GOT3 (cell line): ENCODE measurements around the gene STAC3.

ENCODE experiments used
- DNase-seq: peaks from one replicate; lab custom pipeline; 2025; ENCODE audit warnings: mixed read lengths; lab: John Stamatoyannopoulos, UW

STAC3 gene

DNA sequence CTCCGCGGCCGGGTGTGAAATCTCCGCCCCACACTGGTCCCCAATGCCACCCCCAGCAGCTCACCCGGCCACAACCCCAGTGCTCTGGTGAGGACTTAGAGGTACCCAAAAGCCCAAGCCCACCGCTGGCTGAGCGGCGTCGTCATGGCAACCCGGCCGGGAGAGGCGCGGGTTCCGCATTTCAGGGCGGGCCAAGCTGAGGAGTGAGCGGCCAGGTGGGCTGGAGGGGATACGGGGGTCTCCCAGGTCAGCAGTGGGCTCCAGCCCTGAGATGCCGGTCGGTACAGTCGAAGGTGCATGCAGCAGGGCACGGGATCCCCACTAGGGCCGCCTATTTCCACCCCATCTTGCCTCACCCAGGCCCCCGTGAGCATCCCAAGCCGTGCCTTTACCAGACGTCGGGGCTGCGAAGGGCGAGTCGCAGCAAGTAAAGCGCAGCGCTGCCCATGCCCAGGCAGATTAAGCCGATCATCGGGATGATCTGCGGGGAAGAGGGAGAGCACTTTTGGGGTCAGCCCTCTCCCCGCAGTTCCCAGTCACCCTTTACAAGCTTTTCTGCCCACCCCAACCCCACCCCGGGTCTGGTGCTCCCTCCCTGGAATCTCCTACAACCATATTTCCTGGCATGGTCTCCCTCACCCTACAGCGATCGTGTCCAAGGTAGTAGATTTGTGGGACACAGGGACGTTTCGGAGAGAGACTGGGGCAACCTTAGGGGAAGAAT is 14.6 kb downstream of the STAC3 start:
- no peak for DNase-seq

DNA sequence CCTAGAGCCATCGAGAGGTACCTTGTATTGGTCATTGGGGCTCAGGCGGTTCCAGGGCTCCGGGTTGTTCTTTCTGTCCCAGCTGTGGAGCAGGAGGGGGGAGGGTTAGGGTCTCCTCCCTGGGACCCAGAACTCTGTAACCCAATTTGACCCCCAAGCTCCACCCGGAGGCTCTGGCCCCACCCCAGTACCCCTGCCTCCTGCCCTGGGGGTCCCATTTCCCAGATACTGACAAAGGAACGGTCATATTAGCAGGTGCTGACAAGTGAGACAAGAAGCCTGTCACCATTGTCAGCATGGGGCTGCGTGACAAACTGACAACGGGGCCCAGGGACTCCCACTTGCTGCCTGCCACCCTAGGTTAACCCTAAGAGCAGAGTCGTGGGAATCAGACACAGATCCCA is 15.3 kb downstream of the STAC3 start:
- no peak for DNase-seq

DNA sequence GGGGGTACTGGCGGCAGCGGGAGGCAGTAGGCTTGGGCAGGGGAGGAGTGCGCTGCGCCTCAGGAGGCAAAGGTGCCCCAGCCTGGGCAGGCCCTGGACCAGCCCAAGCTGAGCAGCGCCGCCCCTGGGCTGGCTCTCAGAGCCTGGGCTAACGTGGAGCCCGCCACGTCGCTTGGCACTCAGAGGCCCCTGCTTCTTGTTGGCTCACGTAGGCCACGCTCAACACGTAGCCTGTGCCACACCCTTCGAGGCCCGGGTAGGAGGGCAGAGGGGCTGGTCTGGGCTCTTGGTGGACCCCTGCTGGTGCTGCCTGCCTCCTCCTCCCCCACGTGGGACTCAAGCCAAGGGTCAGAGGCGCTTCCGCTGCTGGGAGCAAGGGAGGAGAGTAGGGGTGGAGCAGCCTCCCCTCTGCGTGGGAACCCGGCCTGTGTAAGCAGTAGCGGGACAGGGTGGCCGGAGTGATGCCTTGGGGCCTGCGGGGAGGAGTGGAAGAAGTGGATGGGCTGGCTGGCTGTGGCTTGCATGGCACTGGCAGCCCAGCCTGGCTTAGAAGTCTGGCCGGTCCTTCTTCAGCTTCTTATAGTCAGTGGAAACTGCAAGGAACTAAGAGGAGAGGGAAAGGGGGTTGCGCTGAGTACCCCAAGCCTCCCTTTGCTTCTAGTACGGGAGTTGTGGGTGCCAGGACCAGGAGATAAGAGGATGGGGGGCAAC is 15.8 kb downstream of the STAC3 start:
- DNase-seq = no peak

DNA sequence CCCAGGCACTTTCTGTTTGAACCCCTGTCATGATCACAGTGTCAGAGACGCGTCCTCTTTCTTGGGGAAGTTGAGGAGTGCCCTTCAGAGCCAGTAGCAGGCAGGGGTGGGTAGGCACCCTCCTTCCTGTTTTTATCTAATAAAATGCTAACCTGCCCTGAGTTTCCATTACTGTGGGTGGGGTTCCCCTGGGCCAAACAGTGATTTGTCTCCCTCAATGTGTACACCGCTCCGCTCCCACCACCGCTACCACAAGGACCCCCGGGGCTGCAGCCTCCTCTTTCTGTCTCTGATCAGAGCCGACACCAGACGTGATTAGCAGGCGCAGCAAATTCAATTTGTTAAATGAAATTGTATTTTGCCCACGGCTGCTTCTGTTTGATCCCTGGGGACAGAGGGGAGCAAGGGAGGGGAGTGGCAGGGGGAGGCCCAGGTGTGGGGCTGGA is 16.4 kb downstream of the STAC3 start:
- no peak for DNase-seq

DNA sequence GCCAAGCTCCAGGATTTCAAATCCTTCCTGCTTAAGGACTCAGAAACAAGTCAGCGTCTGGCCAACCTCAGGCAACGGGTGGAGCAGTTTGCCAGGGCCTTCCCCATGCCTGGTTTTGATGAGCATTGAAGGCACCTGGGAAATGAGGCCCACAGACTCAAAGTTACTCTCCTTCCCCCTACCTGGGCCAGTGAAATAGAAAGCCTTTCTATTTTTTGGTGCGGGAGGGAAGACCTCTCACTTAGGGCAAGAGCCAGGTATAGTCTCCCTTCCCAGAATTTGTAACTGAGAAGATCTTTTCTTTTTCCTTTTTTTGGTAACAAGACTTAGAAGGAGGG is 16.8 kb downstream of the STAC3 start:
- no peak for DNase-seq

DNA sequence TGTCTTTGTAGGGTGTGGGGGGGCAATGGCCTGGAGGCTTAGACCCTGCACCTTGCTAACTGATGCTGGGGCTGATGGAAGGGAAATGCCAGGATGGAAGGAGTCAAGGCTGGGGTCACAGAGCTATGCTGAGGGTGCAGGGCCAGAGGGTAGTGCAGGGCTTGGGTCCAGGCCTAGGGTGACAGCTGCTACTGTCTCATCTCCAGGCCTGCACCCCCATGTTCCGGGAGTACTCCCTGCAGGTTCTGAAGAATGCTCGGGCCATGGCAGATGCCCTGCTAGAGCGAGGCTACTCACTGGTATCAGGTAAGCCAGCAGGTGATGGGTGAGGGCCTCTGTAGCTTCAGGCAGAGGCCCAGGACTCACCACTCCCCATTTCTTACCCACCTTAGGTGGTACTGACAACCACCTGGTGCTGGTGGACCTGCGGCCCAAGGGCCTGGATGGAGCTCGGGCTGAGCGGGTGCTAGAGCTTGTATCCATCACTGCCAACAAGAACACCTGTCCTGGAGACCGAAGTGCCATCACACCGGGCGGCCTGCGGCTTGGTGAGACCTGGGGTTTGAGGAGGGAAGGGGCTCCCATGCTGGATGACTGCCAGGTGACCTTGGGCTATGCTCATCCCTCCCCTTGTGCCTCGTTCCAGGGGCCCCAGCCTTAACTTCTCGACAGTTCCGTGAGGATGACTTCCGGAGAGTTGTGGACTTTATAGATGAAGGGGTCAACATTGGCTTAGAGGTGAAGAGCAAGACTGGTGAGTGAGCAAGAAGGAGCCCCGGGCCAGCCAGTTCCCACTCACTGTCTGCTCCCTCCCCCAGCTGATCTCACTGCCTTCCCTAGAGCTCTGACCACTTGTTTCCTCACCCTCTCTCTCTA is 17.4 kb downstream of the STAC3 start:
- no peak for DNase-seq

DNA sequence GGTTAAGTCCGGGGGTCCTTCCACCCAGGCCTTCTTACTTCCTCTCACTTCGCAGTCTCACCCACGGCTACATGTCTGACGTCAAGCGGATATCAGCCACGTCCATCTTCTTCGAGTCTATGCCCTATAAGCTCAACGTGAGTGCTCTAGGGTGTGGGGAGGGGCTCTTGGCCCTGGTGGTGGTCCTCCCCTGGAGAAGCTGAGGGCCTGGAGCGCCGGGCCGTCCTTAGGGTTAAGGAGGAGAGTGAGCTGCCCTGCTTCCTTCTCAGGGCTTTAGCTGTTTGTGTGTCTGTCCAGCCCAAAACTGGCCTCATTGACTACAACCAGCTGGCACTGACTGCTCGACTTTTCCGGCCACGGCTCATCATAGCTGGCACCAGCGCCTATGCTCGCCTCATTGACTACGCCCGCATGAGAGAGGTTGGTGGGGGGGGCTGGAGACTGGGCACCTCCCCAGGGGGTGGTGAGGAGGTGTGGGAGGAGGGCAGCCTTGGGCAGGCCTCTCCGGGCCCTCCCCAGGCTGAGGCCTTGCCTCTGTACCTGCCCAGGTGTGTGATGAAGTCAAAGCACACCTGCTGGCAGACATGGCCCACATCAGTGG is 18.7 kb downstream of the STAC3 start:
- DNase-seq = no peak

DNA sequence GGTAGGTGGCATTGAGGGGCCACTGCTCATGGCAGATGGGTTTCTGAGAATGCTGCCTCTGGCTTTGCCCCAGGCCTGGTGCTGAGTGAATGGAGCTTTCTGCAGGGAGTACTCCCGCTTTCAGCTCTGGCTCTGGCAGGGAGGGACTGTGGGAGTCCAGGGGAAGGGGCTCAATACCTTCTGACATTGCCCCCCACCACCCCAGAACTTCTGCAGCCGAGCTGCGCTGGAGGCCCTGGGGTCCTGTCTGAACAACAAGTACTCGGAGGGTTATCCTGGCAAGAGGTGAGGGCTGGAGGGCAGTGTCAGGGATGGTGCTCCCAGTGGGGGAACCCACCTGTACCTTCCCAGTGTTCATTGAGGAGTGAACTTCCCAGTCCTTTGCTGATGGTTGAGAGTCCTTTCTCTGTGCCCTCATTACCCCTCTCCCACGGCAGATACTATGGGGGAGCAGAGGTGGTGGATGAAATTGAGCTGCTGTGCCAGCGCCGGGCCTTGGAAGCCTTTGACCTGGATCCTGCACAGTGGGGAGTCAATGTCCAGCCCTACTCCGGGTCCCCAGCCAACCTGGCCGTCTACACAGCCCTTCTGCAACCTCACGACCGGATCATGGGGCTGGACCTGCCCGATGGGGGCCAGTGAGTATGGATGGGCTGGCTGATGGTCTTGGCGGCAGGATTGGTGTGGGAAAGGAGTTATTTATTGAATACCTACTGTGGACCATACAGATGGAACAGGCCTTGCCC is 19.5 kb downstream of the STAC3 start:
- no peak for DNase-seq

DNA sequence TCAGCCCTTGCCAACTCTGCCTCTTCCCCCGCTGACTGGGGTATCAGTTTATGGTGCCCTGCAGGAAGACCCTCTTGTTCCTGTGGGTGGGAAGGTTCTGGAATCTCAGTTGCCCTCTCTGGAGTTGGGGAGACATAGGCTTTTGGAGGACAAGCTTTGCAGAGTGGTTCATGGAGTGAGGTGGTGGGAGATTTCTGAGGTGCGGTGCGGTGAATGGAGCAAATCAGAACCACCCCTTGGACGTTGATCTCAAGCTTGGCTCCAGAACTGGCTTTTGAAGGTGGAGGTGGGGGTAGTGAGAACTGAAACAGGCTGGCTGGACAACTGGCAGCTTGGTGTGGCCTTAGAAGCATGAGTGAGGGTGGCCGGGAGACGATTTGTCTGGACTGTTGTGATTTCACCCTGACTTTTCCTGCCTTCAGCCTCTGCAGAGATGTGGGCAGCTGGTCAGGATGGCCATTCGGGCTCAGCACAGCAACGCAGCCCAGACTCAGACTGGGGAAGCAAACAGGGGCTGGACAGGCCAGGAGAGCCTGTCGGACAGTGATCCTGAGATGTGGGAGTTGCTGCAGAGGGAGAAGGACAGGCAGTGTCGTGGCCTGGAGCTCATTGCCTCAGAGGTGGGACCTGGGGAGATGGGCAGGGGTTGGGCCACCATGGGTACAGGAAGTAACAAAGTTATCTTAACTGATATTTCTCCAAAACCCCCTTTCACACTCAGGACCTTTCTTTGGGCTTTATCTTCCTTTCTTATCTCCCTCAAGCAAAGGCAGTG is 20.4 kb downstream of the STAC3 start:
- DNase-seq = no peak

DNA sequence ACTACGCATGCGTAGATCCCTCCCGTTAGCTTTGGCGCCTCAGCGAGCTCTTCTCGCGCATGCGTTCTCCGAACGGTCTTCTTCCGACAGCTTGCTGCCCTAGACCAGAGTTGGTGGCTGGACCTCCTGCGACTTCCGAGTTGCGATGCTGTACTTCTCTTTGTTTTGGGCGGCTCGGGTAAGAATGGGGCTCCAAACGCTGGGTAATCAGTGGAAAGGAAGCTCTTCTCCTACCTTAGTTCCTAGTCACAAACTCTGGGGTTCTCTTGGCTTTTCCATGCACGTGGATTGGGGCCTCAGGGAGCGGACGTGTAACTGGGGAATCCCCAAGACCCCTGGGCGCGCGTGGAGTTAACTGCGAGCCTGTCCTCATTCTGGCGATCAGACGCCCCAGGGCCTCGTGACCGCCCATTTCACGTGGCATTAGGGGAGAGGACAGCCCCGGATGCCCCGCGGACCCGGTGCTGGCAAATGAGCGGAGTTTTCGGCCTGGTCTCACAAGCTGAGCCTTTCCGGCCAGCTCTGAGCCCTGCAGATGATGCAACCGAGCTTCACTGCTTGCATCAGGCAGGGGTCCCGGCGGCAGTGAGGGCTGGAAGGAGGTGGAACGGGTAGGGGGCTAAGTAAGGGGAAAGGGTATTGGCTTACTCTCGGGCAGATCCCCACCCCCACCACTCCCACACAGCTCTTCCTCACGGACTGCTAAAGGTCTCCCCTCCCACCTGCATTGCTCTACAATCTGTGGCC is 21.2 kb downstream of the STAC3 start, which contains the start of gene SHMT2:
TSS of gene SHMT2 (plus strand) at position 78 of the 747 bp plus-strand sequence. CDS start at position 146, 68 bp downstream.
- peak; percentile 100 for DNase-seq

DNA sequence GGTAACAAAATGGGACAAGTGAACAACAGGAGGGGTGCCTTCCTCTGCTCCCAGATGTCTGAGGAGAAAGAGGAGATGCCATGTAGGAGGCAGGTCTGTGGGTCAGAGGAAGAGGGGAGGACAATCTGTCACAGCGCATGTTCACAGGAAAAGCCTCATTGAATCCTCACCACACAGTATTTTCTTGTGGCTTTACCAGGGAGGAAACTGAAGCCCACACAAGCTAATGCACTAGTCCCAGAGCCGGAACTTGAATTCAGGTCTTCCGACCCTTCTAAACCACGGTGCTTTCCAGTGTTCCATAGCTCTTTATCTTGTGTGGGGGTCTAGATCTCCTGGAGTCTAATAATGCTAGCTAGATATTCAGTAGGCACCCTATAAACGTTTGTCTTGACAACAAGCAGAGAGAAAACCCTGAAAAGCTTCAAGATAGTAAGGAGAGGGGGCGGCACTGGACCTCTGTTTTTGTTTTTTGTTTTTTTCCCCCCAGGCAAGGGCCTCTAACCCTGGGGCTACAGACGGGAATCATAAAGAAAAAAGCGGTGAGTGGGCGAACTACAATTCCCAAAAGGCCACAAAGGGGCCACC is 21.8 kb downstream of the STAC3 start:
- DNase-seq = no peak

DNA sequence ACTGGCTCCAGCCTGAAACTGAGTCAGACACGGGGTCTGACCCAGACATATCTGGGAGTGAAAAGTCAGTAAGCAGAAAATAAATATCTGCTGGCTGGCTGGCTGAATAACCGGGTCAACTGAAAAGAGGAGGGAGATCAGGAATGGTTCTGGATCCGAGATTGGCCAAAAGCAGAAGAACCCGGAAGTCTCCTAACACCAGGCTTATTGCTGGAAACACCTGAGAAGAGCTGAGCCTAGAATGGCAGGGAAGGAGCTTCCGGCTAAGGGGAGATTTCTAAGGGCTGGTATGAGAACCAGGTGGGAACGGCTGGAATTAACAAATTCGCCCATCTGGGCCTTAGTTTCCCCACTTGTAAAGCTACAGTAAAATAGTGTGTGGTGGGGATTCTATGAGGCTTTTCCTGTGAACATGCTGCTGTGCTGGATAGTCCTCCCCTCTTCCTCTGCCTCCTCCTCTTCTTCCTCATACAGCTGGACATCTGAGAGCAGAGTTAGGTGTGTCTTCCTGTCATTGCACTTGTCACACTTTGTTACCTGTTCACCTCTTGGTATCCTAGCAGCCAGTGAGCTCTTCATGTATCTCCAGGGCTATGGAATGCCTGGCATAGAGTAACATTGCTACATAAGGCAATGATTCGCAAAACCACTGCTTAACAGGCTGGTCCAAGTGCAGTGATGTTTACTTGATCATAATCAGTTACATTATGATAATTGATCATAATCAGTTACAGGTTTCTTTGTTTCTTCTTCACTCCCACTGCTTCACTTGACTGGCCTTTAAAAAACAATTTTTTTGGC is 23.5 kb downstream of the STAC3 start:
- DNase-seq = no peak

DNA sequence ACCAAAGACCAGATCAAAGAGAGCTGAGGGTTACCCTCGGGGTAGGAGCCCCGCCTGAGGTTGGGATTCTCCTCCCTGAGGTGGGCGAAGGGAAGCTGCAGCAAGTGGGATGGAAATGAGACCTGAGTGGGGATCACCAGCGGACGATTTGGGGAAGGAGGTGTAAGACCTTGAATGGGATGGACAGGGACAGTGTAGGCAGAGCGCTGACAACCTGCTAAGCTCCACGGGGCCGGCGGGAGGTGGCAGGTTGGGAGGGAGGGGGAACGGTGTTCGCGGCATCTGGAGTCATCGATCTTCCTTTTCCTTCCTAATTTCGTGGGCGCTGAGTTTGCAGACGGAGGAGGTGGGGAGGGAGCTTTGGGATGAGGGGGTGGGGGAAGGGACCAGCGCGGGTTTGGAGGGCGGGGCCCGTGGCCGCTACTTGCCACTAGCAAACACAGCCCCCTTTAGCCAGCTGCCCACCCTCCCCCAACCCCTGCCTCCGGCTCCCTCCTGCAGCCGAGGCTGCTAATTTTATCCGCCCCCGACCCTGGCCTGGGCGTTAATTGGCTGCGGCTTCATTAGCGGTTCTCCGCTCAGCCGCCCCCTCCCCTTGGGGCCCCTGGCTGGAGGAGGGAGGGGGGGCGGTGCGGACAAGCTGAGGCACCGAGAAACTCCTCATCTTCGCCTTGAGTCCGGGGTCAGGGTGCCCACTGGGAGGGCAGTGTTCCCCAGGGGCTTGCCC is 24.2 kb downstream of the STAC3 start:
- no peak for DNase-seq

DNA sequence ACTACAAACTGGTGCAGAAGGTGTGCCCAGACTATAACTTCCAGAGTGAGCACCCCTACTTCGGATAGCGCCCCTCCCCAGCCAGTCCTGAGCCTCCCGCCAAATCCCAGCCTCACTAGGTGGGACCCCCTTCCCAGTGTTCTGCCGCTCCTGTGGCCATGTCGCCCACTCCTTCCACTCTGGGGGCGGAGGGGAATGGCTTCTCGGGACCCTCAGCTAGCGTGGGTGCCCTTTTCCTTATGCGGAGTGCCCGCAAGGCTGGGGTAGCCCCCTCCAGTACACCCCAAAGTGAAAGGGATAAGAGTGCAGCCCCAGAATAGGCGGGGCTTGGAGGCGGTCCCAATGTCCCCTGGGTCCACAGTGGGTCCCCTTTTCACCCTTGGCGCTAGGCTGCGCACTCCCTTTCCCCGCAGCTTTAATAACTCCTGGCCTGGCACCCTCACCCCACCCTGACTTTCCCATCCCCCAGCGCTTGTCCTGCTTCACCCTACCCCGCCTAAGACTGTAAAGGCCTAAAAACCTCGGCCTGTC is 25.2 kb downstream of the STAC3 start:
- no peak for DNase-seq

DNA sequence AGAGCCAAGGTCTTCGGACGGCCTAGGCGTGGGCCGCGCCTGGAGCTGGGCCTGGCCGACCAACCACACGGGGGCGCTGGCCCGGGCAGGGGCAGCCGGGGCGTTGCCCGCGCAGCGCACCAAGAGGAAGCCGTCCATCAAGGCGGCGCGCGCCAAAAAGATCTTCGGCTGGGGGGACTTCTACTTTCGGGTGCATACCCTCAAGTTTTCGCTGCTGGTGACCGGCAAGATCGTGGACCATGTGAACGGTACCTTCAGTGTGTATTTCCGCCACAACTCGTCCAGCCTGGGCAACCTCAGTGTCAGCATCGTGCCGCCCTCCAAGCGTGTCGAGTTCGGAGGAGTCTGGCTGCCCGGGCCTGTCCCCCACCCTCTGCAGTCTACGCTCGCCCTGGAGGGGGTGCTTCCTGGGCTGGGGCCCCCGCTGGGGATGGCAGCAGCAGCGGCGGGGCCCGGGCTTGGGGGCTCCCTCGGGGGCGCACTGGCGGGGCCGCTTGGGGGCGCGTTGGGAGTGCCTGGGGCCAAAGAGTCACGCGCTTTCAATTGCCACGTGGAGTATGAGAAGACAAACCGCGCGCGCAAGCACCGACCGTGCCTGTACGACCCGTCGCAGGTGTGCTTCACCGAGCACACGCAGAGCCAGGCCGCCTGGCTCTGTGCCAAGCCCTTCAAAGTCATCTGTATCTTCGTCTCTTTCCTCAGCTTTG is 25.9 kb downstream of the STAC3 start:
- DNase-seq = no peak

DNA sequence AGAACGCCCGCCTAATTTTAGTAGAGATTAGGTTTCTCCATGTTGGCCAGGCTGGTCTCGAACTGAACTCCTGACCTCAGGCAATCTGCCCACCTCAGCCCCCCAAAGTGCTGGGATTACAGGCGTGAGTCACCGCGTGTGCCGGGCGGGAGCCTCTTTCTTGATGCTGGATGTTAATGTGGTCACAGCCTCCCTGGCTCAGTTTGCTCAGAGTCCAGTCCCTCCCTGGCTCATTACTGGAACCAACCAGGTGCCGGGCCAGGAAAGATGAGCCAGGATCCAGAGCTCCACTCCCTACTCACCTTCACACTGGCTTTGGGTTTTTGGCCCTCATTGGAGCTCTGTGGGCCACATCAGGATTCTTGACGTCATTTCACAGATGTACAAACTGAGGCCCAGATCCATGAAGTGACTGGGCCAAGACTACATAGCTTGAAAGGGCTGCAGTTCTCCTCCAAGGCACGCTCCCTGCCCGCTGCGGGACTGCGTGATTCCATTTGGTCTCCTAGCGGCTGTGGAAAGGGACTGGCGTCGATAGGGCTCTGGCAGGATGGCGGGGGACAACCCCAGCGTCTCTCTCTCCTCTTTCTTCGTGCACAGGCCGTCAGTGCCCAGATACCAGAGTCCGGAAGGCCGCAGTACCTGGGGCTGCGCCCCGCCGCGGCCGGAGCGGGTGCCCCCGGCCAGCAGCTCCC is 26.6 kb downstream of the STAC3 start:
- no peak for DNase-seq
